IMR-90 (cell line): Measurements from ENCODE around the gene ITPKC.

Source experiments
- CEBPB ChIP-seq: IDR thresholded peaks from 2 replicates; pipeline ENCODE4 v1.6.1; 2012; ENCODE audit warnings: low read depth, low read length, improper control_type of control experiment
- CHD1 ChIP-seq: IDR thresholded peaks from 2 replicates; pipeline ENCODE4 v1.6.1; 2012; ENCODE audit warnings: low read depth, low read length, improper control_type of control experiment
- CTCF ChIP-seq: conservative IDR thresholded peaks from 2 replicates; pipeline ENCODE4 v1.5.1; 2012; ENCODE audit warnings: mild to moderate bottlenecking, low read depth, low read length, improper control_type of control experiment
- FOS ChIP-seq: fragments of 150-350 bp; IDR thresholded peaks from 2 replicates; pipeline ENCODE4 v1.6.1; 2016; ENCODE audit warnings: low read depth, low read length
- MAFK ChIP-seq: IDR thresholded peaks from 2 replicates; pipeline ENCODE4 v1.6.1; 2012; ENCODE audit warnings: low read depth, low read length, improper control_type of control experiment
- NFE2L2 ChIP-seq: fragments of 150-350 bp; IDR thresholded peaks from 2 replicates; pipeline ENCODE4 v1.6.1; 2016; ENCODE audit warnings: low read depth, mild to moderate bottlenecking, low read length
- POLR2A ChIP-seq: IDR thresholded peaks from 2 replicates; pipeline ENCODE4 v1.6.1; 2012; ENCODE audit warnings: mild to moderate bottlenecking, low read depth, low read length
- RFX5 ChIP-seq: IDR thresholded peaks from 2 replicates; pipeline ENCODE4 v1.8.0; 2012; ENCODE audit warnings: low read depth, mild to moderate bottlenecking, low read length, moderate library complexity

GRCh38 chr19:40758491-40758890, 41.6 kb downstream of the ITPKC start:
- TF ChIP-seq FOS, result no peak
- no peak for TF ChIP-seq CHD1
- no peak for TF ChIP-seq POLR2A
- TF ChIP-seq CTCF, result no peak
- TF ChIP-seq NFE2L2, result no peak
- TF ChIP-seq CEBPB, result no peak
- no peak for TF ChIP-seq MAFK
- TF ChIP-seq RFX5, result no peak
